HepG2 (cell line): Measurements from ENCODE around the gene RHBDL1. TPM values are rescaled to one million over a fixed set of nuclear protein-coding genes. Genes with fewer than 3 reads are reported as not detected.

Experiments used
- ATAC-seq: fragments of 200-7000 bp; cut with Tn5 transposase; 3 replicates; pipeline ENCODE4 v1.9.1; 2020; ENCODE audit warnings: mild to moderate bottlenecking, moderate library complexity
- Bru-seq: library from RNA; stranded (reverse); fragments of 400-500 nt; gene quantifications from one replicate; lab custom pipeline; 2021; lab: Mats Ljungman, UMichigan
- BruChase-seq, 2 experiments: library from RNA; stranded (reverse); fragments of 400-500 nt; gene quantifications; one replicate each; lab custom pipeline; 2021; lab: Mats Ljungman, UMichigan
- BruUV-seq: library from RNA; stranded (reverse); fragments of 400-500 nt; replicated peaks from 2 replicates; lab custom pipeline; 2021; lab: Mats Ljungman, UMichigan
- CTCF ChIA-PET: fragments of 300-600 bp; formaldehyde crosslinking; extraction: SDS; loops from one replicate; lab custom pipeline; 2021; ENCODE audit warnings: low total read pairs, inconsistent platforms, low intra/inter-chr PET ratio; lab: Yijun Ruan, JAX
- POLR2A ChIA-PET: fragments of 350-600 bp; sonication (Branson Sonifier 250); formaldehyde crosslinking; loops from one replicate; lab custom pipeline; 2020; ENCODE audit warnings: antibody characterized with exemption, inconsistent platforms; lab: Yijun Ruan, JAX
- DNase-seq: peaks from one replicate; pipeline ENCODE4 v3.0.0-alpha.2; 2015; ENCODE audit warnings: low spot score
- FAIRE-seq: peaks from 3 replicates; lab custom pipeline; 2011; peaks lifted over from hg19 to GRCh38; lab: Jason Lieb, UNC
- H2AFZ ChIP-seq: one replicate; pipeline ENCODE4 v1.6.1; 2011; ENCODE audit warnings: low read length, inconsistent platforms
- H3K27ac ChIP-seq: fragments of 300-600 bp; 3 replicates; pipeline ENCODE4 v1.8.0; 2011; ENCODE audit warnings: mixed run types, mild to moderate bottlenecking, mixed read lengths, low read length, inconsistent platforms; ENCODE audit not compliant: insufficient read depth; ENCODE audit errors: extremely low read length
- H3K27me3 ChIP-seq, 2 experiments: fragments of 200-600 bp in 1 of 2; 2 replicates in 1 of 2; 3 replicates in 1 of 2; pipeline versions ENCODE4 v1.6.0 to v1.8.0; 2011; ENCODE audit warnings: low read length in 2 of 2, mild to moderate bottlenecking in 2 of 2, moderate library complexity in 2 of 2, inconsistent platforms in 1 of 2; ENCODE audit not compliant: insufficient read depth in 2 of 2, control insufficient read depth in 1 of 2
- H3K36me3 ChIP-seq, 2 experiments: fragments of 200-600 bp in 1 of 2; replicated peaks in 1 of 2; 2 replicates in 1 of 2; 3 replicates in 1 of 2; pipeline versions ENCODE4 v1.5.1 to v1.8.0; 2011; ENCODE audit warnings: low read length in 2 of 2, inconsistent platforms in 1 of 2; ENCODE audit not compliant: insufficient read depth in 2 of 2, control insufficient read depth in 1 of 2
- H3K4me1 ChIP-seq: 2 replicates; pipeline ENCODE4 v1.5.1; 2012; ENCODE audit warnings: low read length, inconsistent platforms; ENCODE audit not compliant: insufficient read depth
- H3K4me2 ChIP-seq: 2 replicates; pipeline ENCODE4 v1.6.0; 2011; ENCODE audit warnings: low read depth, low read length, inconsistent platforms
- H3K4me3 ChIP-seq, 3 experiments: fragments of 200-600 bp in 1 of 3; sonication (generic), shearing (Covaris generic) in 1 of 3; replicated peaks in 1 of 3; 2 replicates each; pipeline ENCODE4 v1.5.1; 2011 to 2016; ENCODE audit warnings: low read length in 3 of 3, inconsistent platforms in 2 of 3, low read depth in 2 of 3, mild to moderate bottlenecking in 2 of 3, control low read depth in 1 of 3, mixed read lengths in 1 of 3; ENCODE audit not compliant: insufficient read depth in 1 of 3
- H3K79me2 ChIP-seq: one replicate; pipeline ENCODE4 v1.6.1; 2011; ENCODE audit warnings: low read length, inconsistent platforms; ENCODE audit not compliant: insufficient read depth
- H3K9ac ChIP-seq: 2 replicates; pipeline ENCODE4 v1.6.0; 2011; ENCODE audit warnings: mild to moderate bottlenecking, low read depth, low read length, inconsistent platforms; ENCODE audit not compliant: insufficient read depth
- H3K9me3 ChIP-seq: 2 replicates; pipeline ENCODE4 v1.5.1; 2012; ENCODE audit warnings: mild to moderate bottlenecking, low read length
- H4K20me1 ChIP-seq: 2 replicates; pipeline ENCODE4 v1.6.0; 2011; ENCODE audit warnings: inconsistent platforms, mild to moderate bottlenecking, low read length, moderate library complexity; ENCODE audit not compliant: insufficient read depth
- BORCS8-MEF2B ChIP-seq: sonication (generic); formaldehyde crosslinking; IDR thresholded peaks from 2 replicates; pipeline ENCODE4 v1.8.0; 2022; ENCODE audit warnings: mild to moderate bottlenecking, missing genetic modification reagents
- EEA1 ChIP-seq: sonication (generic); formaldehyde crosslinking; IDR thresholded peaks from 2 replicates; pipeline ENCODE4 v1.5.1; 2020; ENCODE audit warnings: mild to moderate bottlenecking, missing genetic modification reagents, borderline replicate concordance
- HHEX ChIP-seq: IDR thresholded peaks from 2 replicates; pipeline ENCODE4 v1.6.1; 2016; ENCODE audit warnings: control low read depth
- KAT7 ChIP-seq: IDR thresholded peaks from 2 replicates; pipeline ENCODE4 v1.6.1; 2018; ENCODE audit warnings: borderline replicate concordance, missing compliant biosample characterization
- KDM3A ChIP-seq: IDR thresholded peaks from 2 replicates; pipeline ENCODE4 v1.6.1; 2018; ENCODE audit warnings: low read depth, missing compliant biosample characterization
- KDM5B ChIP-seq: sonication (generic); formaldehyde crosslinking; IDR thresholded peaks from 2 replicates; pipeline ENCODE4 v1.4.0; 2020; ENCODE audit warnings: missing genetic modification reagents, mild to moderate bottlenecking, borderline replicate concordance
- KDM6A ChIP-seq: IDR thresholded peaks from 2 replicates; pipeline ENCODE4 v1.6.1; 2016; ENCODE audit warnings: low read depth
- MBNL3 ChIP-seq: fragments of 250-450 bp; sonication (Bioruptor Pico); conservative IDR thresholded peaks from 2 replicates; pipeline ENCODE4 v1.8.0; 2022; ENCODE audit warnings: mild to moderate bottlenecking, inconsistent platforms
- MXD3 ChIP-seq: IDR thresholded peaks from 2 replicates; pipeline ENCODE4 v1.6.1; 2016; ENCODE audit warnings: mild to moderate bottlenecking, missing biosample characterization, missing genetic modification reagents
- PATZ1 ChIP-seq: sonication (generic); formaldehyde crosslinking; IDR thresholded peaks from 2 replicates; pipeline ENCODE4 v1.4.0; 2020; ENCODE audit warnings: missing genetic modification reagents
- PCBP1 ChIP-seq: fragments of 200-400 bp; formaldehyde crosslinking; IDR thresholded peaks from 2 replicates; pipeline ENCODE4 v1.6.1; 2017; ENCODE audit warnings: mild to moderate bottlenecking, low read depth, low read length, borderline replicate concordance
- RARG ChIP-seq: sonication (generic); formaldehyde crosslinking; IDR thresholded peaks from 2 replicates; pipeline ENCODE4 v1.4.0; 2020; ENCODE audit warnings: low read depth, mild to moderate bottlenecking, missing genetic modification reagents
- TAF15 ChIP-seq: fragments of 200-400 bp; formaldehyde crosslinking; IDR thresholded peaks from one replicate; pipeline ENCODE4 v1.6.1; 2018; ENCODE audit warnings: mild to moderate bottlenecking, low read depth, low read length; ENCODE audit not compliant: poor library complexity, severe bottlenecking
- ZMYM3 ChIP-seq: sonication (generic); formaldehyde crosslinking; IDR thresholded peaks from 2 replicates; pipeline ENCODE4 v1.5.1; 2020; ENCODE audit warnings: mild to moderate bottlenecking, missing genetic modification reagents
- ZNF205 ChIP-seq: IDR thresholded peaks from 2 replicates; pipeline ENCODE4 v1.6.1; 2018; ENCODE audit warnings: missing biosample characterization, missing genetic modification reagents
- WGBS: methylation state at CpG from one replicate; pipeline ENCODE4 v1.1.6; 2017; ENCODE audit warnings: low lambda C conversion rate; 5-methylcytosine and 5-hydroxymethylcytosine counted together
- in situ Hi-C: cut with HindIII; loops from 2 replicates; pipeline ENCODE4 v1.10.0; 2017; ENCODE audit warnings: low pct_unique_long_range_greater_than_20kb; ENCODE audit not compliant: extremely low pct_ligation_motif_present
- intact Hi-C: fragments of 100-400 bp; cut with micrococcal nuclease; formaldehyde crosslinking; loops from one replicate; pipeline ENCODE4 v1.10.0; 2022; ENCODE audit not compliant: unreplicated experiment
- long read RNA-seq, 2 experiments: library from RNA in 1 of 2; library from polyadenylated mRNA in 1 of 2; stranded (forward) in 1 of 2; unstranded in 1 of 2; transcript quantifications; one replicate each; pipeline ENCODE4 v2.0.0, GENCODE V29; 2019 to 2022
- polyA minus RNA-seq, 3 experiments: library from RNA; depleted of rRNA, polyadenylated mRNA; stranded (reverse); fragments of >200 nt; gene quantifications; 2 replicates each; pipeline ENCODE4 v1.2.3, GENCODE V29; 2011; ENCODE audit warnings: low replicate concordance in 1 of 3
- polyA plus RNA-seq, 8 experiments: library from polyadenylated mRNA; depleted of rRNA in 3 of 8; stranded (reverse) in 7 of 8; unstranded in 1 of 8; fragments of >200 nt; fragmentation: Illumina TruSeq in 4 of 8; extraction: Trizol in 4 of 8; gene quantifications; 2 replicates each; pipeline versions ENCODE4 v1.2.1 to v1.2.3, GENCODE V29; 2011 to 2016; ENCODE audit warnings: low read depth in 4 of 8, missing spikeins in 1 of 8, mixed read lengths in 1 of 8; ENCODE audit not compliant: insufficient read depth in 1 of 8
- total RNA-seq, 5 experiments: library from RNA; depleted of rRNA; stranded (reverse); fragments of >200 nt; fragmentation: Illumina TruSeq; extraction: Trizol; gene quantifications; 2 replicates each; pipeline ENCODE4 v1.2.3, GENCODE V29; 2016; ENCODE audit warnings: low read depth in 1 of 5

Gene RHBDL1
- 0.87 and 1.8 TPM in 2 replicates for total RNA-seq (2016; rRNA removed; fragmentation: Illumina TruSeq; extraction: Trizol)
- 0.79 and 0.81 TPM in 2 replicates for total RNA-seq (2016; cell fraction: cytosol; rRNA removed; fragmentation: Illumina TruSeq; extraction: Trizol; ENCODE audit: low read depth)
- 0.74 and 2.3 TPM in 2 replicates for total RNA-seq (2016; cell fraction: insoluble cytoplasmic fraction; rRNA removed; fragmentation: Illumina TruSeq; extraction: Trizol)
- 0.45 and 1.1 TPM in 2 replicates for total RNA-seq (2016; cell fraction: membrane; rRNA removed; fragmentation: Illumina TruSeq; extraction: Trizol)
- 2.0 and 3.2 TPM in 2 replicates for total RNA-seq (2016; cell fraction: nucleus; rRNA removed; fragmentation: Illumina TruSeq; extraction: Trizol)
- 3.8 and 5.3 TPM in 2 replicates for polyA plus RNA-seq (2011; rRNA removed)
- polyA plus RNA-seq (2011; cell fraction: cytosol; rRNA removed): 1.8 and 3.5 TPM in 2 replicates
- polyA plus RNA-seq (2011; cell fraction: nucleus; rRNA removed): 77.4 and 90.6 TPM in 2 replicates
- 1.8 and 3.6 TPM in 2 replicates for polyA plus RNA-seq (2012)
- 0.59 and 0.78 TPM in 2 replicates for polyA plus RNA-seq (2016; cell fraction: cytosol; fragmentation: Illumina TruSeq; extraction: Trizol; ENCODE audit: low read depth)
- polyA plus RNA-seq (2016; cell fraction: insoluble cytoplasmic fraction; fragmentation: Illumina TruSeq; extraction: Trizol; ENCODE audit: low read depth): 0.68 and 0.70 TPM in 2 replicates
- 0.38 and 0.56 TPM in 2 replicates for polyA plus RNA-seq (2016; cell fraction: membrane; fragmentation: Illumina TruSeq; extraction: Trizol; ENCODE audit: low read depth)
- polyA plus RNA-seq (2016; cell fraction: nucleus; fragmentation: Illumina TruSeq; extraction: Trizol; ENCODE audit: insufficient read depth, low read depth): 6.7 and 9.7 TPM in 2 replicates
- 1.4 and 3.1 TPM in 2 replicates for polyA minus RNA-seq (2011; rRNA and poly(A)+ RNA removed; ENCODE audit: low replicate concordance)
- 0.70 and 0.99 TPM in 2 replicates for polyA minus RNA-seq (2011; cell fraction: cytosol; rRNA and poly(A)+ RNA removed)
- 3.9 and 4.6 TPM in 2 replicates for polyA minus RNA-seq (2011; cell fraction: nucleus; rRNA and poly(A)+ RNA removed)
- percentile 37 among the genes with signal in this experiment for Bru-seq, nascent RNA
- BruChase-seq, experiment 1, labeled RNA remaining after a 6-hour chase: percentile 70 among the genes with signal in this experiment
- percentile 51 among the genes with signal in this experiment for BruChase-seq, experiment 2, labeled RNA remaining after a 2-hour chase
- long read RNA-seq, experiment 1, partial matches to known transcripts: 0 of 3 reads
- long read RNA-seq, experiment 1, other reads (novel, unspliced or antisense): 0 of 3 reads
- long read RNA-seq, experiment 2, partial matches to known transcripts: 1 of 3 reads
- long read RNA-seq, experiment 2, other reads (novel, unspliced or antisense): 1 of 3 reads

- DNase-seq (peak; percentile 26), ATAC-seq (peak; percentile 1), FAIRE-seq (no peak)
- Histone ChIP-seq H3K79me2 (no peaks in the 10 kb centered on the region), H3K27me3 (no peaks in the 10 kb centered on the region; a peak in 1 of 5 replicates), H3K4me2 (peak within 1 kb of the TSS; percentile 87), H2AFZ (no peak within 1 kb of the TSS), H3K9me3 (no peaks in the 10 kb centered on the region), H3K4me3 (peak within 1 kb of the TSS; percentile 42 to 74 (median 52); a peak in 5 of 6 replicates), H4K20me1 (no peaks in the 10 kb centered on the region), H3K4me1 (peaks cover 35% of the 10 kb centered on the region), H3K36me3 (peaks cover 18 to 32% of the 10 kb centered on the region in 2 experiments; a peak in 4 of 5 replicates), H3K27ac (peak within 1 kb of the TSS; percentile 60), H3K9ac (peak within 1 kb of the TSS; percentile 58)
- no TSS peak for BruUV-seq
- intact Hi-C loops (no loop called here), in situ Hi-C loops (no loop called here)
- POLR2A ChIA-PET: interaction anchor here (0.8 to 1.9 kb wide), 6 partner anchors 8 to 45 kb away, joined by 3 to 12 read pairs (median 4); partner anchors contain the start of genes RHOT2, WDR24 and WDR90
- WGBS: 31% methylated on average over 9 of the region's 73 CpGs
- CTCF ChIA-PET: no interaction called here
- TF ChIP-seq KAT7 (CRISPR knock-in tag): no peak
- no peak for TF ChIP-seq KDM3A
- TF ChIP-seq HHEX (CRISPR knock-in tag): no peak
- TF ChIP-seq MBNL3 (CRISPR knock-in tag): no peak
- TF ChIP-seq MXD3 (CRISPR knock-in tag): peak; percentile 49; the same call in 1 of the 2 replicates
- no peak for TF ChIP-seq KDM6A
- peak; percentile 4; the same call in 1 of the 2 replicates for TF ChIP-seq KDM5B (CRISPR knock-in tag)
- peak; percentile 93 for TF ChIP-seq ZMYM3 (CRISPR knock-in tag)
- peak; percentile 49; the same call in 1 of the 2 replicates for TF ChIP-seq PATZ1 (CRISPR knock-in tag)
- peak; percentile 39; the same call in 1 of the 2 replicates for TF ChIP-seq BORCS8-MEF2B (CRISPR knock-in tag)
- TF ChIP-seq PCBP1: 0 out of 2 replicates have a peak, but pooled peaks have one; percentile 44
- TF ChIP-seq EEA1 (CRISPR knock-in tag): no peak
- TF ChIP-seq TAF15: peak; percentile 51
- no peak for TF ChIP-seq RARG (CRISPR knock-in tag)
- 0 out of 2 replicates have a peak, but pooled peaks have one; percentile 28 for TF ChIP-seq ZNF205 (CRISPR knock-in tag)
These were observed at the start of gene RHBDL1 for GRCh38 chr16:674968-675883. Gene RHBDL1, plus strand, starts transcription at chr16:675671. Its CDS starts 120 bp downstream, at chr16:675791.
